Natural killer cell (primary cell): ENCODE results near the gene FGL2. TPM values are rescaled to one million over a fixed set of nuclear protein-coding genes. Genes with fewer than 3 reads are reported as not detected.
A peak's percentile ranks its signal among the peaks of the same experiment; 100 is the strongest.

Source experiments
- ATAC-seq, 3 donors: fragments of 150-1000 bp in 2 of 3; fragments of 200-7000 bp in 1 of 3; cut with Tn5 transposase; 1 replicate in 1 of 3; 2 replicates in 2 of 3; pipeline ENCODE4 v1.10.0; 2021; ENCODE audit warnings: mild to moderate bottlenecking in 2 of 3, moderate library complexity in 2 of 3
- DNase-seq, 2 donors: peaks; one replicate each; pipeline versions ENCODE4 v3.0.0 to v3.0.0-alpha.2; 2013 to 2021; ENCODE audit warnings: mixed read lengths in 1 of 2
- H3K27ac ChIP-seq: one replicate; pipeline ENCODE4 v1.5.1; 2013; ENCODE audit warnings: mild to moderate bottlenecking, low read length
- H3K27me3 ChIP-seq: one replicate; pipeline ENCODE4 v1.6.1; 2013; ENCODE audit warnings: low read length; ENCODE audit not compliant: control insufficient read depth, insufficient read depth
- H3K36me3 ChIP-seq: one replicate; pipeline ENCODE4 v1.6.1; 2013; ENCODE audit warnings: low read length; ENCODE audit not compliant: control insufficient read depth, insufficient read depth
- H3K4me1 ChIP-seq: one replicate; pipeline ENCODE4 v1.6.1; 2013; ENCODE audit warnings: low read length; ENCODE audit not compliant: control insufficient read depth, insufficient read depth
- H3K4me3 ChIP-seq: one replicate; pipeline ENCODE4 v1.5.1; 2013; ENCODE audit warnings: low read length
- H3K9me3 ChIP-seq: one replicate; pipeline ENCODE4 v1.6.1; 2013; ENCODE audit warnings: low read length; ENCODE audit not compliant: control insufficient read depth, insufficient read depth
- H3K27ac Mint-ChIP-seq, 2 donors: one replicate each; pipeline ENCODE4 v1.8.0; 2022; ENCODE audit warnings: mild to moderate bottlenecking in 2 of 2, mixed read lengths in 2 of 2, moderate library complexity in 1 of 2
- H3K27me3 Mint-ChIP-seq, 2 donors: one replicate each; pipeline ENCODE4 v1.8.0; 2022; ENCODE audit warnings: low read depth in 2 of 2, mixed read lengths in 2 of 2
- H3K36me3 Mint-ChIP-seq: one replicate; pipeline ENCODE4 v1.8.0; 2022; ENCODE audit warnings: mixed read lengths
- H3K4me1 Mint-ChIP-seq, 2 donors: one replicate each; pipeline ENCODE4 v1.8.0; 2022; ENCODE audit warnings: mixed read lengths in 2 of 2
- H3K4me3 Mint-ChIP-seq: one replicate; pipeline ENCODE4 v1.8.0; 2022; ENCODE audit warnings: mild to moderate bottlenecking, moderate library complexity, mixed read lengths
- H3K9me3 Mint-ChIP-seq, 2 donors: one replicate each; pipeline ENCODE4 v1.8.0; 2022; ENCODE audit warnings: mixed read lengths in 2 of 2
- CTCF ChIP-seq: fragments of 200-600 bp; IDR thresholded peaks from one replicate; pipeline ENCODE4 v1.8.0; 2022; ENCODE audit warnings: antibody characterized with exemption
- WGBS: methylation state at CpG from one replicate; pipeline ENCODE4 v1.1.7; 2013; ENCODE audit warnings: missing lambda C conversion rate; ENCODE audit not compliant: insufficient coverage; 5-methylcytosine and 5-hydroxymethylcytosine counted together
- intact Hi-C: fragments of 100-400 bp; cut with micrococcal nuclease; formaldehyde crosslinking; loops from one replicate; pipeline ENCODE4 v1.14.2; 2022
- total RNA-seq, 4 donors: library from RNA; stranded (reverse); fragments of 120-200 nt in 1 of 4; gene quantifications; one replicate each; pipeline versions ENCODE4 v1.2.3 to v1.2.4, GENCODE V29; 2013 to 2022

FGL2 gene
- total RNA-seq, result 10 to 100 TPM; 38.4 to 51.5 (median 44.5) TPM
- 64.6 TPM for total RNA-seq (2013)

- Histone ChIP-seq H3K27ac (peak within 1 kb of the TSS; percentile 72), H3K4me3 (peak within 1 kb of the TSS; percentile 48), H3K4me1 (peaks cover 11% of the 10 kb centered on the region), H3K9me3 (no peaks in the 10 kb centered on the region), H3K36me3 (no peaks in the 10 kb centered on the region), H3K27me3 (no peaks in the 10 kb centered on the region)
- peak; percentile 74 to 84 (median 80) for ATAC-seq
- Mint-ChIP-seq H3K9me3 (no peaks in the 10 kb centered on the region), H3K4me3 (peak within 1 kb of the TSS; percentile 99), H3K27ac (peak within 1 kb of the TSS; percentile 98), H3K36me3 (no peaks in the 10 kb centered on the region), H3K4me1 (peaks cover 51 to 59% of the 10 kb centered on the region in 2 donors), H3K27me3 (no peaks in the 10 kb centered on the region)
- WGBS, result 8% methylated on average over 14 of the region's 15 CpGs
- peak; percentile 31 to 68 for DNase-seq
- TF ChIP-seq CTCF, result no peak
- intact Hi-C loops, result loop anchor here (5.0 kb wide), 1 partner anchor 128 kb away; no protein-coding TSS in a partner anchor
Measured at GRCh38 chr7:77199013-77199966, at the start of gene FGL2. FGL2 (minus strand) TSS chr7:77199819; CDS start chr7:77199793, 26 bp downstream.

GRCh38 chr7:77248154-77248553, 48.5 kb upstream of the FGL2 start:
- H3K36me3 Mint-ChIP-seq, result no peaks in the 10 kb centered on the region
- Histone ChIP-seq H3K27ac (no peak overlapping the region), H3K27me3 (no peaks in the 10 kb centered on the region), H3K36me3 (no peaks in the 10 kb centered on the region), H3K4me1 (no peaks in the 10 kb centered on the region), H3K9me3 (no peaks in the 10 kb centered on the region), H3K4me3 (no peak overlapping the region)
- no peak for DNase-seq
- no peak overlapping the region for H3K27ac Mint-ChIP-seq
- H3K27me3 Mint-ChIP-seq, result no peaks in the 10 kb centered on the region
- 96% methylated on average over 2 of the region's 3 CpGs for WGBS
- no peak for TF ChIP-seq CTCF
- no peak for ATAC-seq
- H3K9me3 Mint-ChIP-seq, result no peaks in the 10 kb centered on the region
- intact Hi-C loops, result loop anchor here (10.0 kb wide), 1 partner anchor 87 kb away; no protein-coding TSS in a partner anchor
- H3K4me3 Mint-ChIP-seq, result no peak overlapping the region
- peaks cover 3 to 7% of the 10 kb centered on the region in 2 donors for H3K4me1 Mint-ChIP-seq

- H3K9me3 ChIP-seq, result no peaks in the 10 kb centered on the region
- H3K27ac ChIP-seq, result no peak overlapping the region
- Mint-ChIP-seq H3K27ac (no peak overlapping the region), H3K27me3 (no peaks in the 10 kb centered on the region), H3K36me3 (no peaks in the 10 kb centered on the region), H3K4me3 (no peak overlapping the region), H3K4me1 (peaks cover 0 to 4% of the 10 kb centered on the region in 2 donors), H3K9me3 (no peaks in the 10 kb centered on the region)
- no peaks in the 10 kb centered on the region for H3K36me3 ChIP-seq
- DNase-seq, result peak; percentile 69 to 93
- peak; percentile 84 to 99 (median 98) for ATAC-seq
- intact Hi-C loops, result loop anchor here (10.0 kb wide), 1 partner anchor 87 kb away; no protein-coding TSS in a partner anchor
- 0% methylated on average over 1 of the region's 3 CpGs for WGBS
- H3K4me1 ChIP-seq, result no peaks in the 10 kb centered on the region
- H3K27me3 ChIP-seq, result no peaks in the 10 kb centered on the region
- TF ChIP-seq CTCF, result peak; percentile 98
- H3K4me3 ChIP-seq, result no peak overlapping the region
Measured at GRCh38 chr7:77247206-77247850, 47.7 kb upstream of the FGL2 start.
